ENCODE results near the gene NTM. TPM values are rescaled to one million over a fixed set of nuclear protein-coding genes. Genes with fewer than 3 reads are reported as not detected.

The NTM gene
- total RNA-seq, 4 donors from 2014 or later: 1.4 to 5.7 TPM; not detected in 2

GRCh38 chr11:131536159-131536558 lies 165.7 kb downstream of the NTM start:
- no peak for TF ChIP-seq CTCF (IDR thresholded peaks at IDR 0.05)
- no peak for TF ChIP-seq POLR2A (IDR thresholded peaks at IDR 0.05)
- Histone ChIP-seq H3K4me3 (no peak overlapping the region), H3K9me3 (no peaks in the 10 kb centered on the region), H3K4me1 (no peaks in the 10 kb centered on the region), H3K36me3 (no peaks in the 10 kb centered on the region), H3K27ac (no peak overlapping the region), H3K27me3 (no peaks in the 10 kb centered on the region)
- no peak for DNase-seq
- intact Hi-C loops (cut with DNase I; ENCODE audit: low total_unique reads): no loop called here

- intact Hi-C loops (cut with DNase I; ENCODE audit: low total_unique reads): no loop called here
- TF ChIP-seq CTCF (IDR thresholded peaks at IDR 0.05): no peak
- TF ChIP-seq POLR2A (IDR thresholded peaks at IDR 0.05): no peak
- Histone ChIP-seq H3K4me3 (no peak overlapping the region), H3K4me1 (no peaks in the 10 kb centered on the region), H3K27ac (no peak overlapping the region), H3K27me3 (no peaks in the 10 kb centered on the region), H3K36me3 (no peaks in the 10 kb centered on the region), H3K9me3 (no peaks in the 10 kb centered on the region)
- DNase-seq: no peak
Observed at GRCh38 chr11:131537196-131537595, 166.8 kb downstream of the NTM start.

- H3K27me3 ChIP-seq: no peaks in the 10 kb centered on the region
- H3K4me3 ChIP-seq: no peak overlapping the region
- no peak overlapping the region for H3K27ac ChIP-seq
- H3K36me3 ChIP-seq: no peaks in the 10 kb centered on the region
- no peak for DNase-seq
- intact Hi-C loops (cut with DNase I; ENCODE audit: low total_unique reads): no loop called here
- H3K9me3 ChIP-seq: no peaks in the 10 kb centered on the region
- no peaks in the 10 kb centered on the region for H3K4me1 ChIP-seq
- TF ChIP-seq POLR2A (IDR thresholded peaks at IDR 0.05) (no peak), CTCF (IDR thresholded peaks at IDR 0.05) (no peak)
Observed at GRCh38 chr11:131537748-131538147, 167.3 kb downstream of the NTM start.

- no peak overlapping the region for H3K27ac ChIP-seq
- no peaks in the 10 kb centered on the region for H3K27me3 ChIP-seq
- no peak overlapping the region for H3K4me3 ChIP-seq
- H3K9me3 ChIP-seq: no peaks in the 10 kb centered on the region
- no peak for DNase-seq
- H3K36me3 ChIP-seq: no peaks in the 10 kb centered on the region
- intact Hi-C loops (cut with DNase I; ENCODE audit: low total_unique reads): no loop called here
- TF ChIP-seq CTCF (IDR thresholded peaks at IDR 0.05) (no peak), POLR2A (IDR thresholded peaks at IDR 0.05) (no peak)
- no peaks in the 10 kb centered on the region for H3K4me1 ChIP-seq
Observed at GRCh38 chr11:131538322-131538721, 167.9 kb downstream of the NTM start.

GRCh38 chr11:131540676-131541075 lies 170.3 kb downstream of the NTM start:
- no peak for DNase-seq
- no peak overlapping the region for H3K4me3 ChIP-seq
- no peaks in the 10 kb centered on the region for H3K4me1 ChIP-seq
- intact Hi-C loops (cut with DNase I; ENCODE audit: low total_unique reads): no loop called here
- TF ChIP-seq CTCF (IDR thresholded peaks at IDR 0.05): no peak
- TF ChIP-seq POLR2A (IDR thresholded peaks at IDR 0.05): no peak
- no peaks in the 10 kb centered on the region for H3K9me3 ChIP-seq
- H3K36me3 ChIP-seq: no peaks in the 10 kb centered on the region
- H3K27ac ChIP-seq: no peak overlapping the region
- H3K27me3 ChIP-seq: no peaks in the 10 kb centered on the region

Measured in uterus (tissue), 4 donors.